ENCODE results near the gene ZNF860.

Gene ZNF860
- 0 reads per million in 4 experiments for total RNA-seq

- DNase-seq, result no peak
Observed at GRCh38 chr3:31981206-31982181, at the start of gene ZNF860, which contains the start of gene OSBPL10. Gene ZNF860 (plus strand): TSS chr3:31981750. CDS start chr3:31989080, 7,330 bp downstream. Gene OSBPL10 (minus strand): TSS chr3:31981262. CDS start chr3:31981179, 83 bp downstream.

DNA sequence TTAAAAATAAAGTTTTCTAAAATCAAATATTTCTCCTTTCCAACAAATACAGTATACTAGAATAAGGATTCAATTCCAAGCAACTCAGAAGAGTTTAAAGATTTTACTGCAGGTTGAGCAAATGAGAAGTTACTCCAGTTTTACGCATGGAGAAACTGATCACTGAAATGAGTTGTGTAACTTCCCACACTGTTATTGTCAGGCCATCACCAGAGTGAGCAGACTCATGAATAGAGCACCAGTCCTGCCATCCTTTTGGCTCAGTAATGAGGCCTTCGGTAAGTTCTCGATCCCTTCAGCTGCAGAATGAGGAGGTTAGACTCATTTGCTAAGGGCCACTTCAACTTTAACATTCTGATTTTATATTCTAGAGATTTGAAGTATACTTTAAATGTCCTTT lies 48.6 kb upstream of the ZNF860 start:
- no peak for DNase-seq

DNA sequence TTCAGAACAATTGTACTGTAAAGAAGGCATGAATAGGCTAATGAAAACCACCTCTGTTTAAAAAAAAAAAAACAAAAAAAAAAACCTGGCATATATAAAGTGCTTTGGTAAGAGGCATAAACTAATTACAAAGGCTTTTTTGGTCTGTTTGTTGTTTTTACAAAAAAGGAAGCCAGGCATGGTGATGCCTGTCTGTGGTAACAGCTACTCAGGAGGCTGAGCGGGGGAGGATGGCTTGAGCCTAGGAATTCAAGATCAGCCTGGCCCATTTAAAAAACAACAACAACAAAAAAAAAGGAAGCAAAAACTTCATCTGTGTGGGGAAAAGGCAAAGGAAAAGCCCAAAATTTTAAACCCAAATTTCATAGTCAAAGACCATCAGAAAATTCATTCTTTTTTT lies 47.5 kb upstream of the ZNF860 start:
- no peak for DNase-seq

DNA sequence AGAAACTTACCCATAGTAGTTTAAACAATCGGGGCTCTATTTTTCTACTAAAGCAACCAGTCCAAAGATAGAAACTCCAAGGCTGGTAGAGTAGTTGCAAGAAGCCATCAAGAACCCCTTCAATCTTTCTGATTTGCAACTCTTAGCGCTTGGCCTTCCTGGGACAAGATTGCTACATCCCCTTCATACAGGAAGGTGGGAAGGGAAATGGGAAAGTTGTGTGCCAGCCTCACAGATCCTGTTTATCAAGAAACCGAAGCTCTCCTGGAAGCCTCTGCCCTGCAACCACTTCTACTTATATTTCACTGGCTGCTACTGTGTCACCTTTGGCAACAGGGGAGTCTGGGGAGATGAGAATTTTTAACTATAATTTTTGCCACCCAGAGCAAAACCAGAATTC lies 46.7 kb upstream of the ZNF860 start:
- no peak for DNase-seq

DNA sequence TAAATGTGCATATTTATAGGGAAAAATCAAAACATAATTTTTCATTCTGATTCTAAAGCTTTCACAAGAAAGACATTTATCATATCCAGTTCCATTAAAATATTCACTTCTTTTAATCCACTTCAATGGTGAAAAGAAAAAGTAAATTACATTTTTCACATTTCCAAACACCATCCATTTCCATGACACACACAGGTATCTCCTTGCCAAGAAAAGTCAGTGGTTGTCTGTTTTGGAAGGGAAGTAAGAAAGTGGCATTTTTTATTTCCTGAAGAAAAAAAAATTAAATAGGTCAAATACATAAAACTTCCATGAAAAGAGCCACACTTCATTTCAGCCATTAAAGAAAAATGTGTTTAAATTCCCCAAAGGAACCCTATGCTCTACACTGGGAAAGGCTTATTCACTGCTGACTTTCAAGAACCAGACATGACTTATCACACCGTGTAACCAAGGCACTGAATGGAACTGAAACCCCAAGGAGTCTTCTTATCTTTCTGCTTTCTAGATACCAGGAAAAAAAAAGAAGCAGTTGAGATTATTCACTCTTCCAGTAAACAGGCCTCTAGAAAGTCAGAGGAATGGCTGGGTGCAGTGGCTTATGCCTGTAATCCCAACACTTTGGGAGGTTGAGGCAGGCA lies 45.0 kb upstream of the ZNF860 start:
- no peak for DNase-seq

DNA sequence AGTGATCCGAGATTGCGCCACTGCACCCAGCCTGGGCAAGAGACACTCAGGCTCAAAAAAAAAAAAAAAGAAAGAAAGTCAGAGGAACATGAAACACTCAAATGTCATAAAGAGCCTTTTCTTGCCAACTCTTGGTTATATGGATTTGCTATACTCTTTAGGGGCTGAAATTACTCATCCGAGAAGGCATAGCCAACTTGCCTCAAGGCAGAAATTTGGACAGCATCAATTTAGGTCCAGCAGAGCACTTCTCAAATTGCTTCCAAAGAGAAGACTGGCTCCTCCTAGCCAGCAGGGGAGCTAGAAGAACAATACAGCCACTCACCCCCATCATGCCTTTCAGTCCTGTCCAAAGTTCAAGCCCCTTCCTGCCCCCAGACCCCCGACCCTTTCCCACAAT lies 44.3 kb upstream of the ZNF860 start:
- DNase-seq, result no peak

- no peak for DNase-seq
Observed at GRCh38 chr3:31942446-31942845, 39.1 kb upstream of the ZNF860 start.

GRCh38 chr3:31943041-31943440 lies 38.5 kb upstream of the ZNF860 start:
- no peak for DNase-seq

DNA sequence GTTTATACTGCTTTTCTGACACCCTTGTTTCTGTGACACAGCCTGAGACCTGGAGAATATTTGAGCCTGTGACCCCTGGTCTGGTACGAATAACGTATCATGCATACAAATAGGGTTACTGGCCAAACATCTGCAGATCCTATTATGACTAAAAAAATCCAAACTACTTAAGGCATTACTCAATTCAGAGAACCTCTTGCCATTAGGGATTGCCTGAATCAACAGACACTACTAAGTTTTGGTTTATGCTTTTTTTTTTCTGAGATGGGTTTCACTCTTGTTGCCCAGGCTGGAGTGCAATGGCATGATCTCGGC lies 35.9 kb upstream of the ZNF860 start:
- no peak for DNase-seq

DNA sequence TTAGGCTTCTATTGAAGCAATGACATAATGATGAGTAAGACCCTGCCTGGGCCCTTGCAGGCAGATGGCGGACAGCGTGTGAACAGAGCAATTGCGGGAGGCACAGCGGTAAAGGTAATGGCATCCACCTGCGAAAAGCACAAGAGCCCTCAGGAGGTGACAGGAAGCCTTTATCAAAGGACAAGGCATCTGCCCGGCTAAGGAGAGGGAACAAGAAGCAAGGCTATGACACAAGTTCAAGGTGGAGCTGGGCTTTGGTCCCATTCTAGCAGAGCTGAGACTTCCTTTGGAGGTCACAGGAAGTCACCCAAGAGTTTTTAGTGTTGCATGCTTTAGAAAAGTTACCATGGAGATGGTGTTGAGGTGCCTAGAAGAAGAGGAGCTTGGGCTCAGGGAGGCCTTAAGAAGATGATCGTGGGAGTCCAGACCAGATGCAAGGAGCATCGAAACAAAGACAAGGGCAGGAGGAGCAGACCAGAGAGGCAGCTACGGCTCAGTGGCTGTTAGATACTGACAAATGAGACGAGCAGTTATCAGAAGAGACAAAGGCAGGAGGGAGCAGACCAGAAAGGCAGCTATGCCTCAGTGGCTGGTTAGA lies 35.0 kb upstream of the ZNF860 start:
- DNase-seq, result no peak

- no peak for DNase-seq
Observed at GRCh38 chr3:31947162-31947561, 34.4 kb upstream of the ZNF860 start.

GRCh38 chr3:31947671-31948091 lies 33.9 kb upstream of the ZNF860 start:
- no peak for DNase-seq

DNA sequence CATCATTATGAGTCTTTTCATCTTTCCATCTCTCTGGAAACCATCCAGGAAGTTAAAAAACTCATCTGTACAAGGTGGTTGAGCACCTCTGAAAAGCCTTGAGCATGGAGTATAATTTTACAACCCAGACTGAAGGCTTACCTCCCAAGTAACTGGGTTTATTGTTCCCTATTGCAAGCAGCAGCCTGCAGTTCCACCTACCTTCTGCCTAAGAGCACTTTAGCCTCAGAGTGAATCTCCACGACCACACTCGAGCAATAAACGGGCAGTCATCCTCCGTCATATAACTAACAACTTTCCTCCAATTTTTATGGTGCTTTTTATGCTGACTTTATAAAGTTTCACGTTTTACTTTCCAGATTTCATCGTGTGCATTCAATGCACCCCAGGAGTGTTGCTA lies 33.3 kb upstream of the ZNF860 start:
- no peak for DNase-seq

- DNase-seq, result no peak
Observed at GRCh38 chr3:31952205-31952604, 29.3 kb upstream of the ZNF860 start.

- DNase-seq, result no peak
Observed at GRCh38 chr3:31953091-31953490, 28.5 kb upstream of the ZNF860 start.

DNA sequence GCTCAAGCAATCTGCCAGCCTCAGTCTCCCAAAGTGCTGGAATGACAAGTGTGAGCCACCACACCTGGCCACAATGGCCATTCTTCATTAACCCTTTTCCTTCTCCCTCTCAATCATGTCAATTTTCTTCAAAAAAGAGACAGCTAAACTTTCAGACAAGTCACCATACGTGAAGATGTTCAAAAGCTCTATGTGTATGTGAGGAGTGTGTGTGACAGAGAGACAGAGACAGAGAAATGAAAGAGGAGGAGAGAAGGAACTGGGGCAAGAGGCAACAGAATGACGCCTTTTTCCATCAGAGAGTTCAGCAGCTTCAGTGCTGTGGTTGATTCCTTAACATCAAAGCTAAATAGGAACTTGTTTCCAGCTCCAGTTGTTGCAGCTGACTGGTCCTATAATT lies 27.9 kb upstream of the ZNF860 start:
- no peak for DNase-seq

DNA sequence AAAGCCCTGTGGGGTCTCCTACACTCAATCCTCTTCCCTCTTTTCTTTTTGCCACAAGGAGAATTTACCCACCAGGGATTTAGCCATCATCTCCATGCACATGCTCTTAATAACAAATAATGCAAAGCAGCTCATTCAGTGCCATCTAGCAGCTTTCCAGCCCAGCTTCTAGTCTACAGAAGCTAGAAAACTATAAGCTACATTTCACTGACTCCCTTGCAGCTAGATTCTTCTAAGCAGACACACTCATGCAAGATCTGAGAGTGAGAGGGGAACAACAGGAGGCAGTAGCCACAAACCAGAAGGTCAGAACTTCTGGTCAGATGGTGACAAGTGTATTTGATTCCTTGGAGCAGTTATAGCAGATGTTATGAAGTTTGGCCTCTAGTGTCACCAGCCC lies 26.0 kb upstream of the ZNF860 start:
- DNase-seq, result no peak

DNA sequence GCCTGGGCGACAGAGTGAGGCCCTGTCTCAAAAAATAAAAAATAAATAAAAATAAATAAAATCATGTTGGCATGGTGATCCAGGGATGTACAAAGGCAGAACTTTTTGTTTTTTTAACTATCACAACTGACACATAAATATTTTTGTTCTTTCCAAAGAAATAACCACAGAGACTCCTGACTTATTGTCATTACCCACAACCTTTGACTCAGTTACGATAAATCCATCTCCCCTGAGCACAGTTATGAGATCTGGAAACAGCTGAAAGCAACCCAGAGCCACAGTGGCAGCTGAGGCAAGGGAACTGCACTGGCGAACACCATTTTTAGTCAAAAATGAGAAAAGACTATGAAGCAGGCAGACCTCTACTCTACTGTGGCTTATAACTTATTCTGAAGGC lies 24.4 kb upstream of the ZNF860 start:
- DNase-seq, result no peak

DNA sequence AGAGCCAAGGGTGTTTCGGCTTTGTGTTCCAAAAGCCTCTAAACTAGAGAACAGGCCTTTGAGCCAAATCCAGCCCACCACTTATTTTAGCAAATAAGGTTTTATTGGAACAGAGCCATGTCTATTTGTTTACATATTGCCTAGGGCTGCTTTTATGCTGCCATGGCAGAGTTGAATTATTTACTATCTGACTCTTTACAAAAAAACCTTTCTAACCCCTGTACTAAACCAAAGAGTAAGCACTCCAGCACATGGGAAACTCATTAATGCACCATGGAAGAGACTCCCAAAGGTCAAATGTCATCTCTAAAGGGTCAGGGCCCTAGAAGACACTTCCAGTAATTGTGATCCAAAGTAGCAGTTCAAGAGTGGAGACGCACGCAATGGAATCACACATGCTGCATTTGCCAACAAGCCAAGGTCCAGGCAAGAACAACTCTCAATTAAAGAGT lies 22.8 kb upstream of the ZNF860 start:
- no peak for DNase-seq

- no peak for DNase-seq
Observed at GRCh38 chr3:31959251-31959650, 22.3 kb upstream of the ZNF860 start.

DNA sequence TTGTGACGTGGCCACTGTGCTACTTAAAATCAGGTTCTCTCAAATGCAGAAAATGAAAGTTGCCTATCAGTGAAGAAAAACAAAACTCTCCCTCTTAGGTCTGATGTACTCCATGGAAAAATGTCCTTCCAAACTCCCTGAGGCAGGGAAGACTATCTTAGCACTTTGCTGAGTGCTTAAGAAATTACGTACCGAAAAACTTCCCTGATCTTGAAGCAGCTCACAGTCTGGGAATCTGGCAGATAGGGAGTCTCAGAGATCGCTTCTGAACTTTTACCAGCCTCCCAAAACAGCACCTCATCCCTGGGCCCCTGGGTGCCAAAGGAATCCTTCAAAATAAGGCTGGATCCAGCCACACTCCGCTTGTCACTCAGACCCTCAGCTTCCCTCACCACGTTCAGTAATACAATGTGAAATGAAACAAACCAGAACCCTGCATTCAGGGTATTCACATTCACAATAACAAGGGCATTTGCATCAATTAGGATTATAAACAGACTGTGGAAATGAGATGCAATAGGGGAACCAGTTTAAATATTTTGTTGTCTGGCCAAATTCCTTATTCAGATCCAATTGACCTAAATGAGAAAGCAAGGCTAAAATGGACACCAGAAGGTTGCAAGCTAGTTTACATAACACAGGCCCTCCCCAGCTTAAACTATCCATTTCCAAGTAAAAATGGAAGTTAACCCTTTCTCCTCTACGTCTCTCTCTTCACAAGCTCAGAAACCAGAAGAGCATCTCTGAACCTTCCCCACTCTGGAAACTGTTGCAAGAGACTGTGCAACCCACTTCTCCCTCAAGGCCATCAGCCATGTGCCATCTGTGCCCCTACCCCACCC lies 21.4 kb upstream of the ZNF860 start:
- DNase-seq, result no peak

GRCh38 chr3:31960793-31961431 lies 20.6 kb upstream of the ZNF860 start:
- no peak for DNase-seq

Measured in effector CD8-positive, alpha-beta T cell (primary cell).